HS-27A (cell line): ENCODE results near the gene SOCS6.
"Not testable (repeated sequence)": the region's sequence is repeated elsewhere in the genome, so short reads cannot be mapped to it uniquely, and the experiment has no call there.

Experiments used
- DNase-seq: peaks from one replicate; pipeline ENCODE4 v3.0.0-alpha.2; 2012; ENCODE audit warnings: low read depth, missing footprints

The SOCS6 gene

GRCh38 chr18:70359071-70359470 lies 70.2 kb downstream of the SOCS6 start:
- no peak for DNase-seq

- no peak for DNase-seq
Measured at GRCh38 chr18:70362258-70362657, 73.4 kb downstream of the SOCS6 start.

GRCh38 chr18:70363861-70364260 lies 75.0 kb downstream of the SOCS6 start:
- no peak for DNase-seq

- no peak for DNase-seq
Measured at GRCh38 chr18:70365361-70365760, 76.5 kb downstream of the SOCS6 start.

GRCh38 chr18:70366174-70366573 lies 77.3 kb downstream of the SOCS6 start:
- DNase-seq = no peak

GRCh38 chr18:70366670-70367069 lies 77.8 kb downstream of the SOCS6 start:
- no peak for DNase-seq

GRCh38 chr18:70367344-70367743 lies 78.5 kb downstream of the SOCS6 start:
- DNase-seq = not testable (repeated sequence)

- DNase-seq = no peak
Measured at GRCh38 chr18:70368903-70369302, 80.1 kb downstream of the SOCS6 start.

GRCh38 chr18:70370762-70371733 lies 82.2 kb downstream of the SOCS6 start:
- no peak for DNase-seq

GRCh38 chr18:70371908-70372307 lies 83.1 kb downstream of the SOCS6 start:
- DNase-seq = no peak

GRCh38 chr18:70372450-70373041 lies 83.7 kb downstream of the SOCS6 start:
- DNase-seq = no peak

- DNase-seq = no peak
Measured at GRCh38 chr18:70373042-70373519, 84.2 kb downstream of the SOCS6 start.

- no peak for DNase-seq
Measured at GRCh38 chr18:70374154-70374553, 85.3 kb downstream of the SOCS6 start.

GRCh38 chr18:70376137-70376913 lies 87.5 kb downstream of the SOCS6 start:
- no peak for DNase-seq

- no peak for DNase-seq
Measured at GRCh38 chr18:70376914-70377258, 88.0 kb downstream of the SOCS6 start.

GRCh38 chr18:70377317-70377799 lies 88.5 kb downstream of the SOCS6 start:
- DNase-seq = no peak

GRCh38 chr18:70377857-70378701 lies 89.2 kb downstream of the SOCS6 start:
- no peak for DNase-seq
